ENCODE results near the gene GMCL1.
"Not testable (repeated sequence)": the region's sequence is repeated elsewhere in the genome, so short reads cannot be mapped to it uniquely, and the experiment has no call there.

Gene GMCL1

DNA sequence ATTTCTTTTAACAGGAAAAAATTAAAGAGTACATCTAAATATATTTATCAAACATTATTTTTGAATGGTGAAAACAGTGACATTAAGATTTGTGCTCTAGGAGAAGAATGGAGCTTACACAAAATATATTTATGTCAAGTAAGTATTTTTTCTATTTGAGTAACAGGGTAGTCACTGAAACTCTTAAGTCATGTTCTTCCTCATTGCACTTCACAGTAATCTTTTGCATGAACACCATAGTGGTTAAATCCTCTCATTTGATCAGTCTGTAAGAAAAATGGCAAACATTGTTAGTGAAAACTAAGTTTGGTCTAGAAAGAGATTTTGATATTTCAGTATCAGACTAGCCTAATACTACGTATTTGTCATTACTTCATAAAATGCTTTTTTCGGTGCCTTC lies 8.1 kb downstream of the GMCL1 start:
- peaks cover 1% of the 10 kb centered on the region for H3K4me1 ChIP-seq (ENCODE audit: control insufficient read depth, insufficient read depth, low read length)
- H3K27me3 ChIP-seq (ENCODE audit: control insufficient read depth, insufficient read depth, low read length): no peaks in the 10 kb centered on the region
- no peaks in the 10 kb centered on the region for H3K36me3 ChIP-seq (ENCODE audit: control insufficient read depth, insufficient read depth, low read length)
- no peaks in the 10 kb centered on the region for H3K9me3 ChIP-seq (ENCODE audit: control insufficient read depth, low read length)
- no peak overlapping the region for H3K4me3 ChIP-seq (ENCODE audit: low read length)
- no peak overlapping the region for H3K9ac ChIP-seq (ENCODE audit: low read length)

DNA sequence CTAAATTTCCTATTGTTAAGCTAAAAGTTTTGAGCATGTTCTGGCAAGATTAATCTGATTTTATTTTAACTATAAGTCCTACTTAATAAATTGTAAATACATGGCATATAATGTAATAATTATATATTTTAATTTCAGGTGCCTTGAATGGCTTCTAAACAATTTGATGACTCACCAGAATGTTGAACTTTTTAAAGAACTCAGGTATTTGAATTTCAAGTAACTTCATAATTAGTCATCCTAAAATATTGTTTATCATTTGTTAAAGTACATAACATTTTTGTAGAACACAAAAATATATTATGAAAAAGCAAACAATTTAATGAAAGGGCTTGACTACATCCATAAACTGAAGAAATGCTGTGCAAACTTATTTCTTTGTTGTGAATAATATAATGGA lies 14.5 kb downstream of the GMCL1 start:
- Histone ChIP-seq H3K9ac (ENCODE audit: low read length) (no peak overlapping the region), H3K36me3 (ENCODE audit: control insufficient read depth, insufficient read depth, low read length) (peaks cover 8% of the 10 kb centered on the region), H3K9me3 (ENCODE audit: control insufficient read depth, low read length) (no peaks in the 10 kb centered on the region), H3K4me1 (ENCODE audit: control insufficient read depth, insufficient read depth, low read length) (no peaks in the 10 kb centered on the region), H3K27me3 (ENCODE audit: control insufficient read depth, insufficient read depth, low read length) (no peaks in the 10 kb centered on the region), H3K4me3 (ENCODE audit: low read length) (no peak overlapping the region)

DNA sequence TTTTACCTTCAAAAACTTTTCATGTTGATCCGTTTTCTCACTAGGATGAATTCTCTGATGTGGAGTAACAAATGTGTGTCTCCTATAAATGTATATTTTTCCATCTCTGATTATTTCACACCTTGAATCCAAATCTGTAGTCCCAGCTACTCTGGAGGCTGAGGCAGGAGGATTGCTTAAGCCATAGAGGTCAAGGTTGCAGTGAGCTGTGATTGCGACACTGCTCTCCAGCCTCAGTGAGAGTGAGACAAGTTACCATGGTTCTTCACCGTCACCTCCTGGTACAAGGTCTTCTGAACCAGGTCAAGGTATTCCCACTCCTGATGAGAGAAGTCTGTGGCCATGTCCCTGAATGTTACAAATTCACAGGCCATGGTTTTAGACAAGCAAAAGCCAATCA lies 15.1 kb downstream of the GMCL1 start:
- H3K27me3 ChIP-seq (ENCODE audit: control insufficient read depth, insufficient read depth, low read length): no peaks in the 10 kb centered on the region
- H3K4me1 ChIP-seq (ENCODE audit: control insufficient read depth, insufficient read depth, low read length): no peaks in the 10 kb centered on the region
- no peak overlapping the region for H3K4me3 ChIP-seq (ENCODE audit: low read length)
- H3K9ac ChIP-seq (ENCODE audit: low read length): no peak overlapping the region
- H3K9me3 ChIP-seq (ENCODE audit: control insufficient read depth, low read length): no peaks in the 10 kb centered on the region
- peaks cover 8% of the 10 kb centered on the region for H3K36me3 ChIP-seq (ENCODE audit: control insufficient read depth, insufficient read depth, low read length)

DNA sequence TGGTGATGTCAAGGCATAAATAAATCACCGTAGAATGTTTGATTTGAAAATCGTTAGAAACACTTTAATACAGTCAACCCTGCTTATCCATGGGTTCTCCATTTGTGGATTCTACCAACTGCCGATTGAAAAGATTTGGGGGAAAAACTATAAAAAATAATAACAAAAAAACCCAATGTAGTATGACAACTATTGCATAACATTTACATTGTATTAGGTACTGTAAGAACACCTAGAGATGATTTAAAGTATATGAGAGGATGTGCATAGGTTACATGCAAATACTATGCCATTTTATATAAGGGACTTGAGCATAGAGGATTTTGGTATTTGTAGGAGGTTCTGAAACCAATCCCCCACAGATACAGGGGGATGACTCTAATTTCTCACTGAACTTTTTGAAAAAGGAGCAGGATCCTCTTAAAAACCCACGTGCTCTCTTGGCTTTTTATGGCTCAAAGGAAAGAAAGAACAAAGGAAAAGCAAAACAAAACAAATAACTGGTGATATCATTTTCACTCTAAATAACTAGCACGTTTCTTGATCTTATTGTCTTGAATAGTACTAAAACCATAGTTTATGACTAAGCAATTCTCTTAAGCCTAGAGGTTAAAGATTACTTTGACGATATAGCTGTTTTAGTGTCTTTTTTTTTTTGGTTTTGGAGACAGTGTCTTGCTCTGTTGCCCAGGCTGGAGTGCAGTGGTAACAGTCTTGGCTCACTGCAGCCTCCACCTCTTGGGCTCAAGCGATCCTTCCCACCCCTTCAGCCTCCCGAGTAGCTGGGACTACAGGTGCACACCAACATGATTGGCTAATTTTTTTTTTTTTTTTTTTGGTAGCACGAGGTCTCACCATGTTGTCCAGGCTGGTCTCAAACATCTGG lies 17.0 kb downstream of the GMCL1 start:
- no peak overlapping the region for H3K4me3 ChIP-seq (ENCODE audit: low read length)
- H3K9me3 ChIP-seq (ENCODE audit: control insufficient read depth, low read length): no peaks in the 10 kb centered on the region
- H3K9ac ChIP-seq (ENCODE audit: low read length): no peak overlapping the region
- H3K27me3 ChIP-seq (ENCODE audit: control insufficient read depth, insufficient read depth, low read length): no peaks in the 10 kb centered on the region
- peaks cover 8% of the 10 kb centered on the region for H3K36me3 ChIP-seq (ENCODE audit: control insufficient read depth, insufficient read depth, low read length)
- H3K4me1 ChIP-seq (ENCODE audit: control insufficient read depth, insufficient read depth, low read length): no peaks in the 10 kb centered on the region

DNA sequence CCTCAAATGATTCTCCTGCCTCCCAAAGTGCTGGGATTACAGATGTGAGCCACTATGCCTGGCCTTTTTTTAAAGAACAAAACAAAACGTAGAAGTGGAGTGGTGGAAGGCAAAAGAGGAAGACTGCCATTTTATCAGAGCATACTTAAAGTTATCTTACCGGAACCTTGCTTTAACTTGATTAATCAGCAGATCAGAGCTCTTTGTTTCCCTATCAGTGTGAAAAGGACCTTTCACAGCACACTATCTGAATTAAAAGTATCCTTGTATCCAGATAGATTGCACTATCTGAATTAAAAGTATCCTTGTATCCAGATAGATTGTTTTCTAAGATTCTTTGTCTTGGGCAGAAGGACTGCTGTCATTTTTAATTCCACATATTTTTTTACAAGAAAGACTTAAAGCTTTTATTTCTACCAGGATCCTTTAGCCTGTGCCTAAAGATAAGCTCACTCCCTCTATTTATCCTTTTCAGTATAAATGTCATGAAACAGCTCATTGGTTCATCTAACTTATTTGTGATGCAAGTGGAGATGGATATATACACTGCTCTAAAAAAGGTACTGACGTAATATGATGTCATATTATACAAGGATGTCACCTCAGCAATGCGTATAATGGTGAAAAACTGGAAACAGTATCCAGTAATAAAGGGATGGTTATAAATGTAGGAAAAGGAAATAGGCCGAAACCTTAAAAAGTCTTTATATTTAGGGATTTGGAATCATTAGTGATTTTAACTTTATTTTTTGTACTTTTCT lies 17.8 kb downstream of the GMCL1 start:
- Histone ChIP-seq H3K4me3 (ENCODE audit: low read length) (no peak overlapping the region), H3K9ac (ENCODE audit: low read length) (no peak overlapping the region), H3K27me3 (ENCODE audit: control insufficient read depth, insufficient read depth, low read length) (no peaks in the 10 kb centered on the region), H3K36me3 (ENCODE audit: control insufficient read depth, insufficient read depth, low read length) (peaks cover 8% of the 10 kb centered on the region), H3K4me1 (ENCODE audit: control insufficient read depth, insufficient read depth, low read length) (no peaks in the 10 kb centered on the region), H3K9me3 (ENCODE audit: control insufficient read depth, low read length) (no peaks in the 10 kb centered on the region)

DNA sequence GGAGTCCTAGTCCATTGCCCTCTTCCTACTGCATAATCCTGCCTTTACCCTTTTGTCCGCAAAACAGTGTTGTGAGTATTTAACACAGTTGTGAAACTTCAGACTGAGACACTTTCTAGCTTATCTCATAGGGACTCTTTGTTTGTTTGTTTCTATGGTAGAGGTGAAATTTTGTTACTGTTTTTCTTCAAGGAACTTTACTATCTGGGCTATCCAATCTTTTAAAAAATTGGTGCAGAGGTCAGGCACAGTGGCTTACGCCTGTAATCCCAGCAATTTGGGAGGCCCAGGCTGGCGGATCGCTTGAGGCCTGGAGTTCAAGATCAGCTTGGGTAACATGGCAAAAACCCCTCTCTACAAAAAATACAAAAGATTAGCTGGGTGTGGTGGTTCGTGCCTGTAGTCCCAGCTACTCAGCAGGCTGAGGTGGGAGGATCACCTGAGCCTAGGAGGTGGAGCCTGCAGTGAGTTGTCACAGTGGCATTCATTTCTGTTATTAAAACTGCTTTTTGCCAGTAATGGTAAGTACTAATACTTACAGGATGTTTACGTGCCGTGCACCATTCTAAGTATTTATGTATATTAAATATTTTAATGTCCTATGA lies 18.8 kb downstream of the GMCL1 start:
- Histone ChIP-seq H3K36me3 (ENCODE audit: control insufficient read depth, insufficient read depth, low read length) (peaks cover 8% of the 10 kb centered on the region), H3K27me3 (ENCODE audit: control insufficient read depth, insufficient read depth, low read length) (no peaks in the 10 kb centered on the region), H3K4me3 (ENCODE audit: low read length) (no peak overlapping the region), H3K9me3 (ENCODE audit: control insufficient read depth, low read length) (no peaks in the 10 kb centered on the region), H3K4me1 (ENCODE audit: control insufficient read depth, insufficient read depth, low read length) (no peaks in the 10 kb centered on the region), H3K9ac (ENCODE audit: low read length) (no peak overlapping the region)

DNA sequence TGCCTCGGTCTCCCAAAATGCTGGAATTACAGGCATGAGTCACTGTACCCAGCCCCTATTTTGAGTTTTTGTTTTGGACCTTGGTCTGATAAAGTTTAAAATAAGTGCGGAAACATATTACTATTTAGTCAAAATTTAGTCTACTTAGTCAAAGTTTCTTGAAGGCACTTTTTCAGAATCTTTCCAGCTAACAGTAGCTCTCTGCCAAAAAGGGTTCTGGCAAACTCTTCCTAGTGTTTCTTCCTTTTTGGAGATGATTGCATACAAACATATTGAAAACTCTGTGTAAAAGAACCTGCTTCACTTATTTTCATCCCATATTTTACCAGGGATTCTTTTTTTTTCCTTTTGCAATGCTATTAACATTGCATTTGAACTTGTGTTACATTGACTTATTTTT lies 28.8 kb downstream of the GMCL1 start:
- no peak overlapping the region for H3K9ac ChIP-seq (ENCODE audit: low read length)
- no peaks in the 10 kb centered on the region for H3K4me1 ChIP-seq (ENCODE audit: control insufficient read depth, insufficient read depth, low read length)
- H3K9me3 ChIP-seq (ENCODE audit: control insufficient read depth, low read length): no peaks in the 10 kb centered on the region
- H3K27me3 ChIP-seq (ENCODE audit: control insufficient read depth, insufficient read depth, low read length): no peaks in the 10 kb centered on the region
- H3K36me3 ChIP-seq (ENCODE audit: control insufficient read depth, insufficient read depth, low read length): no peaks in the 10 kb centered on the region
- no peak overlapping the region for H3K4me3 ChIP-seq (ENCODE audit: low read length)

DNA sequence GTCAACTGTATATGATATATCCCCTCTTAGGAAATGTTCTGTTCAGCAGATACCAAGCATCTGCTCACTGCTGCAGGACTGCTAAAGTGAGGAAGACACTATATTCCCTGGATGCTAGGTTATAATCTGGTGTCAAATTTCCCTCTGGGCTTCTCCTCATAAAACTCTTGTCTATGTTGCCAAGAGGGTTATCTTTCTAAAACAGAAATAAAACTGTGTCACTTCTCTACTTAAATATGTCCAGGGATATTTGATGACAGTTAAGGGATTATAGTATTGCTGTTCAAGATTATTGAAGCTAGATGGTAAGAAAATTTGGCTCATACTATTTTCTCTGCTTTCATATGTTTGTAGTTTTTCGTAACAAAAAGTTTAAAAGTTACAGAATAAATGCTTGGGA lies 33.8 kb downstream of the GMCL1 start:
- Histone ChIP-seq H3K9ac (ENCODE audit: low read length) (no peak overlapping the region), H3K4me1 (ENCODE audit: control insufficient read depth, insufficient read depth, low read length) (no peaks in the 10 kb centered on the region), H3K9me3 (ENCODE audit: control insufficient read depth, low read length) (no peaks in the 10 kb centered on the region), H3K36me3 (ENCODE audit: control insufficient read depth, insufficient read depth, low read length) (no peaks in the 10 kb centered on the region), H3K4me3 (ENCODE audit: low read length) (no peak overlapping the region), H3K27me3 (ENCODE audit: control insufficient read depth, insufficient read depth, low read length) (no peaks in the 10 kb centered on the region)

DNA sequence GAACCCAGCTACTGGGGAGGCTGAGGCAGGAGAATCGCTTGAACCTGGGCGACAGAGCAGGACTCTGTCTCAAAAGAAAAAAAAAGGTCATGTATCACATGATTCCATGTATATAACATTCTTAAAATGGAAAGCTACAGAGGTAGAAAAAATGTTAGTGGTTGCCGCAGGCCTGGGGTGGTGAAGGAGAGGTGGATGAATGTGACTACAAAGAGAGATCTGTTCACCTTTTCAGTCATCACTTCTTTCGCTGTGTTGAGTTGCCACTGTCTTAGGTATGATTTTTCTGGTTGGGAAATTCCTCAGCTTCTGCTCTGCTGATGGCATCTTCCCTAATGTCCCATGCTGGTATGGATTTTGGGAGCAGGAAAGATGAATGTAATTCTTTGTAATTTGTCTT lies 59.0 kb downstream of the GMCL1 start:
- no peaks in the 10 kb centered on the region for H3K4me1 ChIP-seq (ENCODE audit: control insufficient read depth, insufficient read depth, low read length)
- H3K9me3 ChIP-seq (ENCODE audit: control insufficient read depth, low read length): no peaks in the 10 kb centered on the region
- H3K9ac ChIP-seq (ENCODE audit: low read length): no peak overlapping the region
- no peak overlapping the region for H3K4me3 ChIP-seq (ENCODE audit: low read length)
- H3K27me3 ChIP-seq (ENCODE audit: control insufficient read depth, insufficient read depth, low read length): no peaks in the 10 kb centered on the region
- no peaks in the 10 kb centered on the region for H3K36me3 ChIP-seq (ENCODE audit: control insufficient read depth, insufficient read depth, low read length)

DNA sequence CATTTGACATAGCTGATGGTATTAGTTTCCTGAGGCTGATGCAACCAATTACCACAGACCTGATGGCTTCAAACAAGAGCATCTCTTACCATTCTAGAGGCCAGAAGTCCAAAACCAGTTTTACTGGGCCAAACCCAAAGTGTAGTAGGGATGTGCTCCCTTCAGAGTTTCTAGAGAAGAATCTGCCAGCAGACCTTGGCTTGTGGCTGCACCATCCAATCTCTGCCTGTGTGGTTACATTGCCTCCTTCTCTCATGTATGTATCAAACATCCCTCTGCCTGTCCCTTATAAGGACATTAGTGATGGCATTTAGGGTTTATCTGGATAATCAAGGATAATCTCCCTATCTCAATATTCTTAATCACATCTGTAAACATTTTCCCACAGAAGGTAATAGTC lies 59.8 kb downstream of the GMCL1 start:
- Histone ChIP-seq H3K9ac (ENCODE audit: low read length) (no peak overlapping the region), H3K27me3 (ENCODE audit: control insufficient read depth, insufficient read depth, low read length) (no peaks in the 10 kb centered on the region), H3K9me3 (ENCODE audit: control insufficient read depth, low read length) (no peaks in the 10 kb centered on the region), H3K4me1 (ENCODE audit: control insufficient read depth, insufficient read depth, low read length) (no peaks in the 10 kb centered on the region), H3K4me3 (ENCODE audit: low read length) (no peak overlapping the region), H3K36me3 (ENCODE audit: control insufficient read depth, insufficient read depth, low read length) (no peaks in the 10 kb centered on the region)

DNA sequence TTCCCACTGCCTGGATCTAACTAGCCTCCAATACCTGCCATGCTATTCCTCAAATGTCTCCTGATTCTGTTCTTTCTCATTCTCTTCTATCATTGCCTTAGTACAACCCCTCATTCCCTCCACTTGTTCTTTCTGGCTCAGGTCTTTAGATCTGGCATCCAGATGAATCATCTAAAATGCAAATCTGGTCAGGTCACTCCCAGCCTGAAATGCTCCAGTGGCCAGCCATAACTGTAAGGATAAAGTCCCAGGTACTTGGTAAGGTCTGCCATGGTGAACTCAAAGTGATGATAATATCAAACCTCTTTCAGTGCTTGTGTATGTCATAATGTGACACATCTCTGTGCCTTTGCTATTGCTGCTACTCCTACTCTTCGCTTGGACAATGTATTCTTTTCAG lies 61.4 kb downstream of the GMCL1 start:
- Histone ChIP-seq H3K4me3 (ENCODE audit: low read length) (no peak overlapping the region), H3K9me3 (ENCODE audit: control insufficient read depth, low read length) (no peaks in the 10 kb centered on the region), H3K36me3 (ENCODE audit: control insufficient read depth, insufficient read depth, low read length) (no peaks in the 10 kb centered on the region), H3K4me1 (ENCODE audit: control insufficient read depth, insufficient read depth, low read length) (no peaks in the 10 kb centered on the region), H3K27me3 (ENCODE audit: control insufficient read depth, insufficient read depth, low read length) (no peaks in the 10 kb centered on the region), H3K9ac (ENCODE audit: low read length) (no peak overlapping the region)

DNA sequence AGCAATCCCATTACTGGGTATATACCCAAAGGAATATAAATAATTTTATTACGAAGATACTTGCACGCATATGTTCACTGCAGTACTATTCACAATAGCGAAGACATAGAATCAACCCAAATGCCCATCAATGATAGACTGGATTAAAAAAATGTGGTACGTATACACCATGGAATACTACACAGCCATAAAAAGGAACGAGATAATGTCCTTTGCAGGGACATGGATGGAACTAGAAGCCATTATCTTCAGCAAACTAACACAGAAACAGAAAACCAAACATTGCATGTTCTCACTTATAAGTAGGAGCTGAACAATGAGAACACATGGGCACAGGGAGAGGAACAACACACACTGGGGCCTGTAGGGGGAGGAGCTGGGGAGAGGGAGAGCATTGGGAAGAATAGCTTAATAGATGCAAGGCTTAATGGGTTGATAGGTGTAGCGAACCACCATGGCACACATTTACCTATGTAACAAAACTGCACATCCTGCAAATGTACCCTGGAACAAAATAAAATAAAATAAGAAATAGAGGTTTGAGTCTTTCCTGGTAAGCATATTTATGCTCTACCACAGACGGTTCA lies 63.5 kb downstream of the GMCL1 start:
- not testable (repeated sequence) for H3K27me3 ChIP-seq (ENCODE audit: control insufficient read depth, insufficient read depth, low read length); H3K9ac ChIP-seq (ENCODE audit: low read length)
- H3K4me3 ChIP-seq (ENCODE audit: low read length): peak overlapping the region; percentile 78

More for the DNA sequence above, 63.5 kb downstream of the GMCL1 start:
- H3K9me3 ChIP-seq (ENCODE audit: control insufficient read depth, low read length); H3K36me3 ChIP-seq (ENCODE audit: control insufficient read depth, insufficient read depth, low read length); H3K4me1 ChIP-seq (ENCODE audit: control insufficient read depth, insufficient read depth, low read length): not testable (repeated sequence)

Measured in mucosa of stomach (tissue), 1 donor.